HG03354 (cell line): Measurements from ENCODE around the gene SPDYE3.
"Not testable (repeated sequence)": the region's sequence is repeated elsewhere in the genome, so short reads cannot be mapped to it uniquely, and the experiment has no call there.

ENCODE experiments used
- ATAC-seq: cut with Tn5 transposase; IDR thresholded peaks from one replicate; pipeline ENCODE4 v1.9.1; 2021; ENCODE audit warnings: mild to moderate bottlenecking; ENCODE audit not compliant: unreplicated experiment, poor library complexity, severe bottlenecking

Gene SPDYE3

GRCh38 chr7:100346921-100347320 is 39.4 kb downstream of the SPDYE3 start:
- no peak for ATAC-seq

DNA sequence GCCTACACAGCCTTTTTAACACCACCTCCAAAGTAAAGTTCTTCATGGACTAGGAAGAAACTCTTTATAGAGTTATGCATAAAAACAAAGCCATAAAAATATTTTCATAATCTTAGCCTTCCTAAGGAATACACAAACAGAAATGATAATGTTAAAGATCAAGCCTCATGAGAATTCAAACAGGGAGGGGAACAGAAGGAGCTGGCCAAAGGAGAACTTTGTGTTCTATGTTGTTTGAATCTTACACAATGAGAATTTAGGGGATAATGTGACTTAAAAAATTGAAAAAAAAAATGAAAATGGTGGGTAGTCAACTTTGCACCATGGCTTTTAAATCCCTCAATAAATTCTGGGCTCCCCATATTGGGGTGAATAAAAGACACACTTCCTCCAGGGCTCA is 41.3 kb downstream of the SPDYE3 start:
- no peak for ATAC-seq

- ATAC-seq, result no peak
Measured at GRCh38 chr7:100349757-100350156, 42.3 kb downstream of the SPDYE3 start.

DNA sequence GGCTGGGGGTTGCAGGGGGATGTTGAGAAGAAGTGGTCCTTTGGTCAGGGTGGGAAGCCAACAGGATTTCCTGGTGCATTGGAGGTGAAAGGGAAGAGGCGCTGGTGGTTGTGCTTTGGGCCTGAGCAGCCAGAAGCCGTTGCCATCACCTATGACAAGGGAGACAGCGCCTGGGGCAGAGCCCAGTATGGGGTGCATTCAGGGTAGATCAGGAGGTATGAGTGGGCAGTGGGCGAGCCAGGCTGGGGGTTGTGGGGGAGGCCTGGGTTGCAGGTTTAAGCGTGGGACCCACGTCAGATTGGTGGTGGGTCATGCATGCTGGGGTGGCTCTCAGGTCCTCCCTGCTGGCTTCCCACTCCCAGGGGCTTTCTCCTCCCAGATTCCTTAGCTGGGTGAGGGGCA is 44.2 kb downstream of the SPDYE3 start:
- no peak for ATAC-seq

DNA sequence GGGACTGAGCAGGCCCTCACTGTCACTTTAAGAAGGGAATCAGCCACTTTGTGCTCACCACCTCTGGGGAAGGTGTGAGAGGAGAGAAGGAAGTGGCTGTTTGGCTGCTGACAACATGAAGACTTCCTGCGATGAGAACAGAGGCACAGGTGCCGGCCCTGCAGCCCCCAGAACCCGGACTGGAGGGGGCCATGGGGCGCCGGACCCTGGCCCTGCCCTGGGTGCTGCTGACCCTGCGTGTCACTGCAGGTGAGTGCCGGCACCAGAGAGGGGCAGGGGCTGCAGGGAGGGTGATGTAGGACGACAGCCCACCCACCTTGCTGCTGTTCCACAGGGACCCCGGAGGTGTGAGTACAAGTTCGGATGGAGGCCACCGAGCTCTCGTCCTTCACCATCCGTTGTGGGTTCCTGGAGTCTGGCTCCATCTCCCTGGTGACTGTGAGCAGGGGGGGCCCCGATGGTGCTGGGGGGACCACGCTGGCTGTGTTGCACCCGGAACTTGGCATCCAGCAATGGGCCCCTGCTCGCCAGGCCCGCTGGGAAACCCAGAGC is 44.8 kb downstream of the SPDYE3 start:
- ATAC-seq, result not testable (repeated sequence)

DNA sequence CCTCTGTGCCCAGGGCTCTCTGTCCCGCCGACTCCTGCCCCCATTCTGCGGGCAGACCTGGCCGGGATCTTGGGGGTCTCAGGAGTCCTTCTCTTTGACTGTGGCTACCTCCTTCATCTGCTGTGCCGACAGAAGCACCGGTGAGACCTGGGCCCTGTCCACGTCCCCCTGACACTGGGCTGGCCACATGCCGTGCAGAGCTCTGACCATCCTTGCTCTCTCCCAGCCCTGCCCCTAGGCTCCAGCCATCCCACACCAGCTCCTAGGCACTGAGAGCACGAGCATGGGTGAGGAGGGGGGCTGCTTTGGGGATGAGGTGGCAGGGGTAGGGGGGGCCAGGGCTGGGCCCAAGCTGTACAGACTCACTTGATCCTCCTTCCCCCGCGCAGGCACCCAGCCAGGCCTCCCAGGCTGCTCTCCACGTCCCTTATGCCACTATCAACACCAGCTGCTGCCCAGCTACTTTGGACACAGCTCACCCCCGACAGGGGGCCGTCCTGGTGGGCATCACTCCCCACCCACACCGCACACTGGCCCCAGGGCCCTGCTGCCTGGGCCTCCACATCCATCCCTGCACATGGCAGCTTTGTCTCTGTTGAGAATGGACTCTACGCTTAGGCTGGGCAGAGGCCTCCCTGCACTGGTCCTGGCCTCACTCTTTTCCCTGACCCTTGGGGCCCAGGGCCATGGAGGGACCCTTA is 45.6 kb downstream of the SPDYE3 start:
- ATAC-seq, result no peak

DNA sequence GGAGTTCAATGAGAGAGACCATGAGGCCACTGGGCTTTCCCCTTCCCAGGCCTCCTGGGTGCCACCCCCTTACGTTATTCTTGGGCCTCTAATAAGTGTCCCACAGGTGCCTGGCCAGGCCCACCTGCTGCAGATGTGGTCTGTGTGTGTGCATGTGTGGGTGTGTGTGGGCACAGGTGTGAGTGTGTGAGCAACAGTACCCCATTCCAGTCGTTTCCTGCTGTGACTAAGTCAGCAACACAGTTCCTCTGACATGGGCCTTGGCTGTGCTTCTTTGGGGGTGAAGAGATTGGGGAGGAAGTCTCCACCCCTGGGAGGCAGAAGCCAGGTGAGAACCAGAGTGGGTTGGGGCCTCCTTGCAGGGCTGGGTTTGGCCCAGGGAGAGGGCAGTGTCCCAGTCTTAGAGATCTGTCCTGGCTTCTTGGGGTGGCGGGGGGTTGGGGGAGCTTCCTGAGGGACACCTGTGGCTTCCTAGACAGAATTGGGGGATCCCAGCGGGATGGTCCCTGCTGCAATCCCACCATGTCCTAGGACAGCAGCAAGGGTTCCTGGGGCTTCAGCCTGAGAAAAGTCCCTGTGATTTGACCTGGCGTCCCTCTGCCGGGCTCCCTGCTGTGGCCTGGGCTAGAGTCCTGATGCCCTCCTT is 46.3 kb downstream of the SPDYE3 start:
- ATAC-seq, result no peak

- ATAC-seq, result no peak
Measured at GRCh38 chr7:100356416-100357068, 49.0 kb downstream of the SPDYE3 start.

GRCh38 chr7:100357131-100357561 is 49.6 kb downstream of the SPDYE3 start:
- no peak for ATAC-seq

- ATAC-seq, result no peak
Measured at GRCh38 chr7:100358027-100358856, 50.7 kb downstream of the SPDYE3 start, which contains the start of gene PILRB. Gene PILRB (plus strand): TSS chr7:100358117. CDS start chr7:100358303, 186 bp downstream.

DNA sequence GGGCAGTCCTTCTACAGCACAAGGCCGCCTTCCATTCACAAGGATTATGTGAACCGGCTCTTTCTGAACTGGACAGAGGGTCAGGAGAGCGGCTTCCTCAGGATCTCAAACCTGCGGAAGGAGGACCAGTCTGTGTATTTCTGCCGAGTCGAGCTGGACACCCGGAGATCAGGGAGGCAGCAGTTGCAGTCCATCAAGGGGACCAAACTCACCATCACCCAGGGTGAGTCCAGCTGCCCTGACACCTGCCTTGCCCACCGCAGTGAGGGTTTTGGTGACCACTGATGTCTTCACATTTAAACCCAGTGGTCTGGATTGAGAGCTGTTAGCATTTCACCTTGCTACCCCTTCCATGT is 51.3 kb downstream of the SPDYE3 start:
- no peak for ATAC-seq

GRCh38 chr7:100360135-100360854 is 52.8 kb downstream of the SPDYE3 start:
- no peak for ATAC-seq

GRCh38 chr7:100363098-100363497 is 55.6 kb downstream of the SPDYE3 start:
- no peak for ATAC-seq

GRCh38 chr7:100363797-100364196 is 56.3 kb downstream of the SPDYE3 start:
- ATAC-seq, result not testable (repeated sequence)

GRCh38 chr7:100364480-100364879 is 57.0 kb downstream of the SPDYE3 start:
- ATAC-seq, result no peak

DNA sequence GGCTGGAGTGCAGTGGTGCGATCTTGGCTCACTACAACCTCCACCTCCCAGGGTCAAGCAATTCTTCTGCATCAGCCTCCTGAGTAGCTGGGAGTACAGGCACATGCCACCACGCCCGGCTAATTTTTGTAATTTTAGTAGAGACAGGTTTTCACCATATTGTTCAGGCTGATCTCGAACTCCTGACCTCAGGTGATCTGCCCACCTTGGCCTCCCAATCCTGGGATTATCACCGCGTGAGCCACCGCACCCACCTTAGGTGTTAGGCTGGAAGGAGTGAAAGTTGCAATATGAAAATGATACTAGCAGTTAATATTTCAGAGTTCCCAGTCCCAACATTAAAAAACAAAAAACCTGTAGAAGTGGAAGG is 58.5 kb downstream of the SPDYE3 start:
- not testable (repeated sequence) for ATAC-seq

- no peak for ATAC-seq
Measured at GRCh38 chr7:100366411-100367250, 59.1 kb downstream of the SPDYE3 start.

- ATAC-seq, result no peak
Measured at GRCh38 chr7:100367251-100367620, 59.7 kb downstream of the SPDYE3 start.
